Prostate gland (tissue), 2 donors: Measurements from ENCODE around the gene GABBR2.

ENCODE experiments used
- POLR2A ChIP-seq: fragments of 450-650 bp; IDR thresholded peaks from one replicate; pipeline ENCODE4 v1.6.1; 2016; ENCODE audit warnings: antibody characterized with exemption, mild to moderate bottlenecking
- TF ChIP-seq, protein P1 (sequence below), 4 experiments: fragments of 200-600 bp in 2 of 4; fragments of 450-650 bp in 2 of 4; sonication (generic) in 2 of 4; IDR thresholded peaks; 1 replicate in 3 of 4; 2 replicates in 1 of 4; pipeline ENCODE4 v1.5.1; 2016 to 2019; ENCODE audit warnings: antibody characterized with exemption in 4 of 4, mild to moderate bottlenecking in 2 of 4, moderate library complexity in 2 of 4

DNA sequence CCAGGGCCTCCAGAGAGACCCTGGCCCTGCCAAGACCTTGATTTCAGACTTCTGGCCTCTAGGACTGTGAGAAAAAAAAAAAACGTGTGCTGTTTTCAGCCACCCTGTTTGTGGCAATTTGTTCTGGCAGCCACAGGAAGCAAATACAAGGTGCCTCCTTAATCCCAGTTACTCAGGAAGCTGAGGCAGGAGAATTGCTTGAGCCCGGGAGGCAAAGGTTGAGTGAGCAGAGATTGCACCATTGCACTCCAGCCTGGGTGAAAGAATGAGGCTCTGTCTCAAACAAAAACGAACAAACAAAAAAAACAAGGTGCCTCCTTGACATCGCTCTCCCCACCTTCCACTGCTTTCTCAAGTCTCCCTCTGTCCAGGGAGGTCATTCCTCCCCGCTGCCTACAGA is 98.0 kb downstream of the GABBR2 start:
- TF ChIP-seq, protein P1, sequence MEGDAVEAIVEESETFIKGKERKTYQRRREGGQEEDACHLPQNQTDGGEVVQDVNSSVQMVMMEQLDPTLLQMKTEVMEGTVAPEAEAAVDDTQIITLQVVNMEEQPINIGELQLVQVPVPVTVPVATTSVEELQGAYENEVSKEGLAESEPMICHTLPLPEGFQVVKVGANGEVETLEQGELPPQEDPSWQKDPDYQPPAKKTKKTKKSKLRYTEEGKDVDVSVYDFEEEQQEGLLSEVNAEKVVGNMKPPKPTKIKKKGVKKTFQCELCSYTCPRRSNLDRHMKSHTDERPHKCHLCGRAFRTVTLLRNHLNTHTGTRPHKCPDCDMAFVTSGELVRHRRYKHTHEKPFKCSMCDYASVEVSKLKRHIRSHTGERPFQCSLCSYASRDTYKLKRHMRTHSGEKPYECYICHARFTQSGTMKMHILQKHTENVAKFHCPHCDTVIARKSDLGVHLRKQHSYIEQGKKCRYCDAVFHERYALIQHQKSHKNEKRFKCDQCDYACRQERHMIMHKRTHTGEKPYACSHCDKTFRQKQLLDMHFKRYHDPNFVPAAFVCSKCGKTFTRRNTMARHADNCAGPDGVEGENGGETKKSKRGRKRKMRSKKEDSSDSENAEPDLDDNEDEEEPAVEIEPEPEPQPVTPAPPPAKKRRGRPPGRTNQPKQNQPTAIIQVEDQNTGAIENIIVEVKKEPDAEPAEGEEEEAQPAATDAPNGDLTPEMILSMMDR (IDR thresholded peaks at IDR 0.05) = no peak
- TF ChIP-seq POLR2A = no peak
